Ishikawa (cell line): Measurements from ENCODE around the gene PTPRU.

Source experiments
- CEBPB ChIP-seq: IDR thresholded peaks from 2 replicates; pipeline ENCODE4 v1.6.1; 2012
- CREB1 ChIP-seq: IDR thresholded peaks from 2 replicates; pipeline ENCODE4 v1.6.1; 2012; ENCODE audit warnings: low read depth
- EGR1 ChIP-seq: IDR thresholded peaks from 2 replicates; pipeline ENCODE4 v1.6.1; 2012
- EP300 ChIP-seq: IDR thresholded peaks from 2 replicates; pipeline ENCODE4 v1.6.1; 2012; ENCODE audit warnings: borderline replicate concordance
- FOXM1 ChIP-seq: IDR thresholded peaks from 2 replicates; pipeline ENCODE4 v1.6.1; 2012; ENCODE audit warnings: low read depth, borderline replicate concordance
- NFIC ChIP-seq: IDR thresholded peaks from 2 replicates; pipeline ENCODE4 v1.6.1; 2012
- RAD21 ChIP-seq: IDR thresholded peaks from 2 replicates; pipeline ENCODE4 v1.6.1; 2012; ENCODE audit warnings: low read depth
- REST ChIP-seq: IDR thresholded peaks from 2 replicates; pipeline ENCODE4 v1.6.1; 2012; ENCODE audit warnings: low read depth, mild to moderate bottlenecking
- TAF1 ChIP-seq: IDR thresholded peaks from 2 replicates; pipeline ENCODE4 v1.6.1; 2012; ENCODE audit warnings: low read depth, mild to moderate bottlenecking
- TCF12 ChIP-seq: IDR thresholded peaks from 2 replicates; pipeline ENCODE4 v1.6.1; 2012; ENCODE audit warnings: low read depth
- TEAD4 ChIP-seq: IDR thresholded peaks from 2 replicates; pipeline ENCODE4 v1.6.1; 2012
- USF1 ChIP-seq: IDR thresholded peaks from 2 replicates; pipeline ENCODE4 v1.6.1; 2012
- YY1 ChIP-seq: IDR thresholded peaks from 2 replicates; pipeline ENCODE4 v1.6.1; 2012; ENCODE audit warnings: low read depth
- ZBTB7A ChIP-seq: IDR thresholded peaks from 2 replicates; pipeline ENCODE4 v1.6.1; 2012; ENCODE audit warnings: low read depth
- TF ChIP-seq, protein P1 (sequence below): IDR thresholded peaks from 2 replicates; pipeline ENCODE4 v1.6.1; 2012

The PTPRU gene

DNA sequence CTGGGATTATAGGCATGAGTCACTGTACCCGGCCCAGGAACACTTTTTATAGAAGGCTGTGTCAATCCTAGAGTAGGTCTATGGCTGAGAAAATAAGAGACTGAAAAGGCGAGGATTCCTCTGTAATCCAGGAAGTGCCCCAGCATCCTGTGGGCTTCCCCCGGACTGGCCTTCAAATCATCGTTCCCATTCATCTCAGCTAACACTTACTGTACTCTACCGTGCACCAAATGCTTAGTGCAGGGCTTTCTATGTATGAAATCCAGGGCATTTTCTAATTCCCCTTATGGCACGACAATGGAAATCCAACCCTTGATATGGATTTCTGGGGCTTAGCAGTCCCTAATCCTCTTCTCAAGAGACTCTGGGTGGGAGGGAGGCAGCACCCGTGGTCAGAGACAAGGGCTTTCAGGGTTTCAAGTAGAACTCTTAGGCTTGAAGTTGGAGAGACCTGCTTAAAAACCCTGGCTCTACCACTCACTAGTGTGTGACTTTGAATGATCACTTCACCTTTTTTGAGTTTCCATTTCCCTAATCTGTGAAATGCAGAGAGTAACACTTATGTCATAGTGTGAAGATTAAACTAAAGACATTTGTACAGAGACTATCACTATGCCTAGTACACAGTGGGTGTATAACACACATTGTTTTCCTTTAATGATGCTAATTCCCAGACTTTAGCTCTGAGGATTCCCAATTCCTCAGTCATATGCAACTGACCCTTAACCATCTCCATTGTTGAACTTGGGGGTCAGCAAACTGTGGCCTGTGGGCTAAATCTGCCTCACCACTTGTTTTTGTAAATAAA lies 25.8 kb upstream of the PTPRU start:
- TF ChIP-seq YY1 = no peak
- TF ChIP-seq FOXM1 = no peak
- no peak for TF ChIP-seq TAF1
- TF ChIP-seq CEBPB = no peak
- no peak for TF ChIP-seq CREB1
- TF ChIP-seq REST = no peak
- no peak for TF ChIP-seq RAD21
- no peak for TF ChIP-seq ZBTB7A
- TF ChIP-seq, protein P1, sequence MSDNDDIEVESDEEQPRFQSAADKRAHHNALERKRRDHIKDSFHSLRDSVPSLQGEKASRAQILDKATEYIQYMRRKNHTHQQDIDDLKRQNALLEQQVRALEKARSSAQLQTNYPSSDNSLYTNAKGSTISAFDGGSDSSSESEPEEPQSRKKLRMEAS = no peak
- no peak for TF ChIP-seq EGR1
- TF ChIP-seq EP300 = no peak
- TF ChIP-seq TCF12 = no peak
- no peak for TF ChIP-seq TEAD4

DNA sequence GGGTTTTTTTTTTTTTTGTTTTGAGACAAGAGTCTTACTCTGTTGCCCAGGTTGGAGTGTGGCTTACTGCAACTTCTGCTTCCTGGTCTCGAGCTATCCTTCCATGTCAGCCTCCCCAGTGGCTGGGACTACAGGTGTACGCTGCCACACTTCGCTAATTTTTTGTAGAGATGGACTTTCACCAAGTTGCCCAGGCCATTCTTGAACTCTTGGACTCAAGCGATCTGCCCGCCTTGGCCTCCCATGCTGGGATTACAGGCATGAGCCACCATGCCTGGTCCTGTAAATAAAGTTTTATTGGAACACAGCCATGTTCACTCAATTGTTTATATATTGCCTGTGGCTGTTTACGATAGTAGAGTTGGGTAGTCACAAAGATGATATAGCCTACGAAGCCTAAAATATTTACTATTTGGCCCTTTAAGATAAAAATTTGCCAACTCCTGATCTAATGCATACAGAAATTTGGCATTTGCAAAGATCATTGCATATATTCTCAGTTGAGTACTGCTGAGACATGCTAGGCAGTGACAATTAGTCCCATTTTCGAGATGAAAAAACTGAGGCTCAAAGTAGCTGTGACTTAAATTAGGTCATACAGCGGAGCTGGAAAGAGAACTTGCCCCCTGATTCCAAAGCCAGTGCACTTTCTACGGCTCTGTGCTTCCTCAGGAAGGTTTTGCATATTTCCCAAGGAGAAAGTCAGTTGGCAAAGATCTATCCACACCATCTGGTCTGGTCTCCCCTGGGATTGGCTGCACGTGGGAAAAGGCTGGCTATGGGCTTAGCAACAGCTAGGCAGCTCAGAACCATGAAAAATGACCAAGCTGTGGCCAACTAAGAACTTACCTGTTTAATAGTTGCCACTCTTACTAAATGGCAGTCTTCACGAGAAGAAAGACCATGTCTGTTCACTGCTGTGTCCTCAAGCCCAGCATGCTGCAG lies 25.0 kb upstream of the PTPRU start:
- TF ChIP-seq NFIC (no peak), RAD21 (no peak), YY1 (no peak), CEBPB (no peak), FOXM1 (no peak), CREB1 (no peak), REST (no peak), EGR1 (no peak), USF1 (no peak), TCF12 (no peak), TAF1 (no peak), TEAD4 (no peak), EP300 (no peak), ZBTB7A (no peak)
- TF ChIP-seq, protein P1 = no peak

DNA sequence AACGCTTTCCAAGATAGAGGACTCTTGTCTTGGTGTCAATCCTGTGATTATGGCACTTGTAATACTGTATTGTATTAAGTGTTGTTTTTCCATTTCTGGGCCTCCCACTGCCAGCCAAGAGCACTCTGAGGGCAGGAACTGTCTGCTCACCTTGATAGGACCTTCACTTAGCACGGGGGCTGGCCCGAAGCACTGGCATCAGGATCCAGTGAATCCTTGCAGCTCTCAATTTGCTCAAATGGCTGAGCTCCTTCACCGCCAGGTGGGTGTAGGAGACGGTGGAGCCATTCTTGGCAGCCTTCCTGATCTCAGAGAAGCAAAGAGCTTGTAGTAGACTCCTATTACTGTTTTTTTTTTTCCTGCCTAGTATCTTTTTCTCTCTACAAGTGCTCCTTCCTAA lies 23.3 kb upstream of the PTPRU start:
- TF ChIP-seq NFIC (no peak), TCF12 (no peak), EP300 (no peak), USF1 (no peak), CREB1 (no peak), TEAD4 (no peak), ZBTB7A (no peak), REST (no peak), CEBPB (no peak), RAD21 (no peak)

- no peak for TF ChIP-seq REST
- TF ChIP-seq TEAD4 = no peak
- TF ChIP-seq TCF12 = no peak
- no peak for TF ChIP-seq TAF1
- TF ChIP-seq ZBTB7A = no peak
- TF ChIP-seq EP300 = no peak
- TF ChIP-seq FOXM1 = no peak
- TF ChIP-seq, protein P1 = no peak
- TF ChIP-seq CREB1 = no peak
- TF ChIP-seq YY1 = no peak
- no peak for TF ChIP-seq RAD21
- TF ChIP-seq CEBPB = no peak
- TF ChIP-seq EGR1 = no peak
Observed at GRCh38 chr1:29217633-29218032, 18.7 kb upstream of the PTPRU start.
